Measurements from ENCODE around the gene SPG21.
A peak's percentile ranks its signal among the peaks of the same experiment; 100 is the strongest.
"Not testable (repeated sequence)": the region's sequence is repeated elsewhere in the genome, so short reads cannot be mapped to it uniquely, and the experiment has no call there.

Gene SPG21, protein sequence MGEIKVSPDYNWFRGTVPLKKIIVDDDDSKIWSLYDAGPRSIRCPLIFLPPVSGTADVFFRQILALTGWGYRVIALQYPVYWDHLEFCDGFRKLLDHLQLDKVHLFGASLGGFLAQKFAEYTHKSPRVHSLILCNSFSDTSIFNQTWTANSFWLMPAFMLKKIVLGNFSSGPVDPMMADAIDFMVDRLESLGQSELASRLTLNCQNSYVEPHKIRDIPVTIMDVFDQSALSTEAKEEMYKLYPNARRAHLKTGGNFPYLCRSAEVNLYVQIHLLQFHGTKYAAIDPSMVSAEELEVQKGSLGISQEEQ

DNA sequence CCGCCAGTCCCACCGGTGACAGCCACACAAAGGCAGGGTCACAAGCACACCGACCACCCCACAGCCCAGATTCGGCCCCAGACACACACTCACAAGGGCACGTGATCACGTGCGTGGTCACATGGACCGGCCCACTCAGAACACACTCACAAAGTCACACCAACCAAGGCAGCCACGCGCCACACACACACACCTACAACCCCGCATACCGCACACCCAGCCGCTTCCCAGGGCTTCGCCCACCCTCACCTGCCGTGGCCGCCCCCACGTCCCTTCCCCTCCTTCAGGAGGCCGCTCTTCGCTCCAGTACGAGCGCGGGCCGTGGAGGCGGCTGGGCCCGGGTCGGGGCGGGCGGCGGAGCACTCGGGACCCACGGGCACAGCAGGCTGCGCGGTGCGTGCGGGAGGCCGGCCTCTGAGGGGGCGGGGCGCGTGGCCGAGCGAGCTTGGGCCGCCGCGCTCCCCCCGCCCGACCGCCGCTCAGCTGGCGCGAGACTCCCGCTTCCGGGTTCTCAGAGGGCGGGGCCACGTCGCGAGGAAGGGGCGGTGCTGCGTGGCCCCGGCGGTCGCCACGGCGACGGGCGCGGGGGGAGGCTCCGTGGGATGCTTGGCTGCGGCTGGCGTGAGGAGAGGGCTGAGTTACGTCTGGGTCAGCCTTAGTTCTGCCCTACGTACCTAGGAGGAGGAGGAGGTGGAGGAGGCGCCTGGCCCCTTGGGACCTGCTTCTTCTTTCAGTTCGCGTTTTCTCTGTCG is at the start of gene SPG21:
Gene SPG21, minus strand, starts transcription at position 499 of the 752 bp plus-strand sequence. CDS start 6,345 bp downstream, outside the sequence.
- peak; percentile 90 for DNase-seq

DNA sequence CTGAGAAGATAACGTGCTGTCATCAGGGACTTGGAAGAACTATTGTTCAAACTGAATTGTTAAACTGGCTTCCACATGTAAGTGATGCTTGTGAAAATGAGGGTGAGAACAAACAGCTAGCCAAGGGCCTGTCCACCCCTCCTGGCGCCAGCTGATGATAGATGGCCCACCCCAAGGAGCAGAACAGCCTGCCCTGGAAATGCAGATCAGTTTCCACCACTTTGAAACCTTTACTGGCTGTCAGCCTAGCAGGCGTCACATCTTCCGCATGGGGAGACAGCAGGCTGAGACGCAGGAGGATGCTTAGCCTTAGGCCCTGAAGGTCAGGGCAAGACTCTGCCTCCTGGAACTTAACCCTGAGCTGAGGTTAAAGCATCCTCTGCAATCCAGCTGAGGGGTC is 49.1 kb upstream of the SPG21 start:
- DNase-seq, result no peak

- DNase-seq, result no peak
These were observed 48.7 kb upstream of the SPG21 start for GRCh38 chr15:65038428-65038827.

GRCh38 chr15:65037309-65037708 is 47.6 kb upstream of the SPG21 start:
- no peak for DNase-seq

DNA sequence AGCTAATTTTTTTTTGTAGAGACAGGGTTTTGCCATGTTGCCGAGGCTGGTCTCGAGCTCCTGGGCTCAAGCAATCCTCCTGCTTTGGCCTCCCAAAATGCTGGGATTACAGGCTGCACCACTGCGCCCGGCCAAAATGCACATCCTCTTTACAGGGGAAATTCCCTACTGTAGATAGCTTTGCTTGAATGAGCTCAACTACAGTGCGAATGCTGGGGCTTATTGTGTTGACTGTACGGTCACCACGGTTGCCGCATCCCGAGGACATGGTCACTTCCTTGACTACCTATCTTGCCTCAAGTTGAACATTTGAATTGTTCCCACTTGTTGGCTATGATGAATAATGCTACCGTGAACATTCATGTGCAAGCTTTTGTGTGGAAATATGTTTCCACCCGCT is 45.0 kb upstream of the SPG21 start:
- no peak for DNase-seq

DNA sequence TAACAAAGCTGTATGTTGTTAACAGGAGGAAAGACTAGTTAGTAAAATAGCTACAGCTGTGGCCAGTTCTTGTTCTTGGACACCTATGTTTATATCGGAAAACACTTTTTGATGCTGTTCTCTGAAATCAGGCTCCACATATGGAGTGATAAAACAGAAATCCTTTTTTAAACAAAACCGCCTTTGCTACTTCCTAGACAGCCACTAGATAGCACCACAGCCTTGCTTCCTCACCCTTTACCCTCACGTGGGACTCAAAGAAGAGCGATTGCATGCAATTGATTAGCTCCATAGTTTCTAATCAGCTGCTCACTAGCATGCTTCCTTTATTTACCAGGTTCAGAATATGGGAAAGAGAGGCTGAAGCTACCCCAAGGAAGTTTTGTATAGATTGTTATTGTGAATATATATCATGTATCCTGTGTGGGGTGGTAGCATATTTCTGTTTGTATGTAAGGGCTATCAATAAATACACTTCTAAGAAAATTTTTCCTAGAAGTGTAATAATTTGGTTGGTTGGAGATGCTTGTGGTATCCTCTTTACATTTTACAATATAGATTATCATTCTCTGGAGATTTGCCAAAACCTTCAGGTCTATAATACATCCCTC is 44.0 kb upstream of the SPG21 start:
- peak; percentile 41 for DNase-seq

- DNase-seq, result peak; percentile 25
These were observed 43.3 kb upstream of the SPG21 start for GRCh38 chr15:65032801-65033537.

GRCh38 chr15:65029736-65030208 is 40.1 kb upstream of the SPG21 start:
- no peak for DNase-seq

- peak; percentile 89 for DNase-seq
These were observed 39.4 kb upstream of the SPG21 start, which contains the start of gene MTFMT for GRCh38 chr15:65028921-65029735. Gene MTFMT (minus strand): TSS chr15:65029639. CDS start chr15:65029613, 26 bp downstream.

GRCh38 chr15:65028338-65028737 is 38.6 kb upstream of the SPG21 start:
- DNase-seq, result no peak

- no peak for DNase-seq
These were observed 37.9 kb upstream of the SPG21 start for GRCh38 chr15:65027593-65027992.

GRCh38 chr15:65026756-65027155 is 37.0 kb upstream of the SPG21 start:
- no peak for DNase-seq

DNA sequence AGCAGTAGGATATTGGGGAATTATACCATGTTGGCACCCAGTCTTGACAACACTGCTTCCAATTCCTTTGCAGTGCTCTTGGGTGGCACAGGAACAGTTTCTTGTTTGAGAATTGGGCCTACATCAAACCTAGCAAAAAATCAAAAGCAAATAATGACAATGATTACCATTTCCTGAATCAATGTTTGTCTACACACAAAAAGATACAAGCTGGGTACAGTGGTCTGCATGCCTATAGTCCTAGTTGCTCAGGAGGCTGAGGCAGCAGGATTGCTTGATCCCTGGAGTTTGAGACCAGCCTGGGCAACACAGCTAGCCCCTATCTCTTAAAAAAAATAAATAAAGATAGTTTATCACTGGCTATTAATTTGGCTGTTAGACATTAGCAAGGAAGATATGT is 31.8 kb upstream of the SPG21 start:
- no peak for DNase-seq

DNA sequence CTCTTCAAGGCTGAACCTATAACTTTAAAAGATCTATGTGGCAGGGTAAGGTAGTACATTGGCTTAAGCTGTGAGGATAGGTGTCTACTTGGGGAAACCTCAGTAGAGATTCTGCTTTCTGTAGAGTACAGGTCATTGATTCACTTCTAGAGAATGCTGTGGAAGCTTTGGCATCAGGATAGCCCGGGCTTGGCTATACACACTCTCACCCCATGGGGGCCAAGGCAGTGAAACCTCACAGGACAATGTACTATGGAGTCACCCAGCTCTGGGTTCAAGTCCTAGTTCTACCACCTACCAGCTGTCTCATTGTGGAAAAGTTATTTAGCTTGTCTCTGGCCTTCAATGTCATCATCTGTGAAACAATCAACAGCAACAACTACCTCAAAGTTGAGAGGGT is 30.7 kb upstream of the SPG21 start:
- DNase-seq, result no peak

- DNase-seq, result not testable (repeated sequence)
These were observed 21.5 kb upstream of the SPG21 start for GRCh38 chr15:65011198-65011597.

DNA sequence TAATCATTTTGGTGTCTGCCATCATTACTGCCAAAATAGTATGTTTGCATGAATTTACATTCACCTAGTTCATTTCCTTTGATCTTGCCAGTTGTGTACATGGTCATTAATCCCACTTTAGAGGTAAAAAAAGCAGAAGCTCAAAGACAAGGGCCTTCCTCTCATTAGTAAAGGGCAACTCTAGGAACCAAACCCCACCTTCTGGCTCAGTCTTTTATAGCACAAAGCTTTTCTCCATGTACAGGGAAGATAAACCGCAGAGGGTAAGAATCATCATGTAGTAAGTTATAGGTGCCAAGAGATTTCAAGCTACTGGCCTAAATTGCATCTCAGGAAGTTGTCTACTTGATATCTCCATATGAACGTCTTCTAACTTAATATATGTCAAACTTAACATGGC is 19.3 kb upstream of the SPG21 start:
- no peak for DNase-seq

DNA sequence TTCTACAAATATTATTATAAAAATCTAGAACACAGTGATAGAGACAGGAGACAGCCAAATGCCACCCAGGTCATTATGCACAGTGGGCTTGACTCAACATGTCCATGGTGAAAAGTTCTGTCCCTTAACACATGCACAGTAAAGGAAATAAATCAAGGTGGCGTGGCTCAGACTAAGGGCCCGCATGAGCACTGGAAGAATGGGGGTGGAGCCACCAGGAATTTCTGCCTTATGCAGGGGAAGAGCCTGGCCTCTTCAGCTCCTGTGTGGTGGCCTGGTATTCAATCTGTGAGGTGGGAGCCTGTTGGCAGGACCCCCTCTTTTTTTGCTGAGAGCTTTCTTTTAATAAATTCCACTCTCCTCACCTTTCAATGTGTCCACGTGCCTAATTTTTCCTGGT is 17.2 kb upstream of the SPG21 start:
- DNase-seq, result no peak

- DNase-seq, result no peak
These were observed 15.3 kb upstream of the SPG21 start for GRCh38 chr15:65004993-65005392.

DNA sequence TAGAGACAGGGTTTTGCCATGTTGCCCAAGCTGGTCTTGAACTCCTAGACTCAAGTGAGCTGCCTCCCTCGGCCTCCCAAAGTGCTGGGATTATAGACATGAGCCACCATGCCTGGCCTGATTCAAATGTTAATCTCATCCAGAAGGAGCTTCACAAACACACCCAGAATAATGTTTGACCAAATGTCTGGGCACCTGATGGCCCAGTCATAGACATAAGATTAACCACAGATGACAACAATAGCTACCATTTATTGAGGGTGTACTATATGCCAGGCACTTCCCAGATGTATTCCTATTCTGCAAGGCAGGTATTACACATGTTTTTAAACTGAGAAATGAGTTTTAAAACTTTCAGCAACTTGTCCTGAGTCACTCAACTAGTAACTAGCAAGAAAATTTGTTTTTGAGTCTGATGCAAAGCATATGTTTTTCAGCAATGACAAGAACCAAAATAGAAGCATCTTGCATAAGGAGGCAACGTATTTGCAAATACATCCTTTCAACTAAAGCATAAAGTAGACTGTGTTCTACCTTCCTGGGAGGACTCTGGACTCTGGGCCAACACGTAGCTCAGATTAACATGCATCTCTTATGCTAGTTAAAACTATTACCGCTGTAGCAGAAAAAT is 8.1 kb upstream of the SPG21 start:
- DNase-seq, result no peak

DNA sequence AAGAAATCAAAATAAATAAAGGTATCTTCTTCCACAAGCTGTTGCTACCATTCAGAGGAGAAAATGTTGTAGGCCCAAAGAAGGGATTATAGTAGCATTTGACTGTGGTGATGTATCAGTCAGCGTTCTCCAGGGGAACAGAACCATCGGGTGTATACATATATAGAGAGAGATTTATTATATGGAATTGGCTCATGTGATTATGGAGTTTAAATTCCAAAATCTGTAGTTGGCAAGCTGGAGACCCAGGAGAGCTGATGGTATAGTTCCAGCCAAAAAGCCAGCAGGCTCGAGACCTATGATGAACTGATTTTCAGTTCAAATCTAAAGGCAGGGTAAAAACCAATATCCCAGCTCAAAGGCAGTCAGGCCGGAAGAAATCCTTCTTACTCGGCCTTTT is 7.4 kb upstream of the SPG21 start:
- DNase-seq, result no peak

DNA sequence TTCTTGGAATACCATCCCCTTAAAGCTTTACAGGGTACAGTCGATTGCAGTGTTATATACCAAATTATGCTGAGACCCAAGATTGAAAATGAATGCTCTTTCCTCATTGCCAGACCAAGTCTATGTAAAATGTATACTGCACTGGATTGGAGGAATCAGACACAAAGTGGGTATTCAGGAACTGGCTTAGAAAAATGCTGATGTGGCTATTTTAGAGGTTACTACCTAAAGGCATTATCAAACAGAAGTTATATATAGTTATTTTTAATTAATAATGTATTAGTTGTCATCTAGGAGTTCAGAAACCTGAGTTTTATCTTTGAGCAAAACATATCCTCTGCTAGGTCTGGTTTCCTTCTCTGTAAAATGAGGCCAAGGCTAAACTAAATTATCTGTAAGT is 3.6 kb upstream of the SPG21 start:
- DNase-seq, result no peak

Data from CD4-positive, alpha-beta T cell treated with Interleukin-4 for 4 hours (primary cell).